ENCODE data around the gene ADCY10.

ADCY10 gene

DNA sequence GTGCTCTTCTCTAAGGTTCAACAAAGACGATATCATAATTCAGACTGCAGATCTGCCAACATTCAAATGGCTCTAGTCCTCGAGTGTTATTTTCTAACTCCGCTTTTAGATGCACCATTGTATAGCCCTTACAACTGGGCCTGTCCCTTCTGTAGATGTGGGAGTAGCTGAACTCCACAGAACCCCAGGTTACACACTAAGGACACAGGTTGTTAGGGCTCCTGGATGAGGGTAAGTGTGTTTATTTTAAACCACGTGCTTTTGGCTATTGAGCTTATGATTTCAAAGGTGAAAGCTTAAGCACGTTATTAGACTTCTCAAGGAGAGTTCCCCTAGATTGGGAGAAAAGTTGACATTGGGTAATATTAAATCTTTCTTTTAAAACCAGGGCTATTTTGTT is 127.4 kb downstream of the ADCY10 start:
- Histone ChIP-seq H3K4me3 (ENCODE audit: insufficient read depth, low read depth, low read length) (no peak overlapping the region), H3K27ac (ENCODE audit: insufficient read depth, low read depth, low read length, poor library complexity, severe bottlenecking) (no peak overlapping the region), H3K27me3 (ENCODE audit: control insufficient read depth, insufficient read depth, low read length, poor library complexity, severe bottlenecking) (no peaks in the 10 kb centered on the region), H3K4me1 (ENCODE audit: control insufficient read depth, insufficient read depth, low read length) (no peaks in the 10 kb centered on the region), H3K36me3 (ENCODE audit: control insufficient read depth, insufficient read depth, low read length) (peaks cover 6% of the 10 kb centered on the region), H3K9me3 (ENCODE audit: control insufficient read depth, low read length) (no peaks in the 10 kb centered on the region)
- 85 to 87% methylated on average over 5 of the region's 5 CpGs for WGBS, 2 experiments

DNA sequence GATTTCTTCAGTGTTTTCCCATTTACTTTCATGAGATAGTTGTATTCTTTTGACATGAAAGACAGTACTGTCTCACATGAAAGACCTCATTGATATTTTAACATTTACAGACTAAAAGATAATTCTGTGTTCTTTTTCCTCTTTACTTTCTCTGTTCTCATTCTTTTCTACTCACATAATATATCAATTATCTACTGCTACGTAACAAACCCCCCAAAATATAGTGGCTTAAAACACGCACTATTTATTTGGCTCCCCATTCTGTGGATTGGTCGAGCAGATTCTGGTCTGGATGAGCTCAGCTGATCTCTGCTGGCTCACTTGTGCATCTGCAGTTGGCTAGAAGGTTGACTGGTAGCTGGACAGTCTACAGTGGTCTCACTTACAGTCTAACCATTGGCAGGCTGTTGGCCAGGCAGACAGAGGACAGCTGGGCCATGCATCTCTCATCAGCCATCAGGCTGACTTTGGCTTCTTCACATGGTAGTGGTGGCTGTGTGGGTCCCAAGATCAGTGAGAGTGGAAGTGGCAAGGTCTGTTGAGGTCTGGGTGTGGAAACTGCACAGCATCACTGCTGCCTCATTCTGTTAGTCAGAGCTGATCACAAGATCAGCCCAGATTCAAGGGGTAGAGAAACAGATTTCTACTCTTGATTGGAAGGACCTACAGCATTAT is 128.9 kb downstream of the ADCY10 start:
- 94 to 97% methylated on average over 3 of the region's 3 CpGs for WGBS, 2 experiments
- no peak overlapping the region for H3K27ac ChIP-seq (ENCODE audit: insufficient read depth, low read depth, low read length, poor library complexity, severe bottlenecking)
- H3K9me3 ChIP-seq (ENCODE audit: control insufficient read depth, low read length) = no peaks in the 10 kb centered on the region
- no peaks in the 10 kb centered on the region for H3K27me3 ChIP-seq (ENCODE audit: control insufficient read depth, insufficient read depth, low read length, poor library complexity, severe bottlenecking)
- peaks cover 10% of the 10 kb centered on the region for H3K36me3 ChIP-seq (ENCODE audit: control insufficient read depth, insufficient read depth, low read length)
- H3K4me1 ChIP-seq (ENCODE audit: control insufficient read depth, insufficient read depth, low read length) = no peaks in the 10 kb centered on the region
- no peak overlapping the region for H3K4me3 ChIP-seq (ENCODE audit: insufficient read depth, low read depth, low read length)

DNA sequence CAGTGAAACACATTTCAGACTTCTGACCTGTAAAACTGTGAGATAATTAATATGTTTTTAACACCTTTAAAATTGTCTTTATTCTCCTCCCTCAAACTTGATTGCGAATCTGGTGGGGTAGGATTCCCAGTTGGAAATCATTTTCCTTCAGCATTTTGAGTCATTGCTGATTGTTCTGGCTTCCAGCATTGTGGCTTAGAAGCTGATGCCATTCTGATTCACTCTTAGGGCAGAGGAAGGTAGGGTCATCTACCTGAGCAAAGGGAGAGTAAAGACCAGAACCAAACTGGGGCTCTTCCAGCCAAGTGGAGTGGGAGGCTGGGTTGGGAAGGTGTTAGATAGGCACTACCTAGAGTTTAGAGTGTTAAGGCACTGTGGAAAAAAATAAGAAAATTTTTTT is 131.0 kb downstream of the ADCY10 start:
- no peaks in the 10 kb centered on the region for H3K4me1 ChIP-seq (ENCODE audit: control insufficient read depth, insufficient read depth, low read length)
- H3K27ac ChIP-seq (ENCODE audit: insufficient read depth, low read depth, low read length, poor library complexity, severe bottlenecking) = no peak overlapping the region
- H3K27me3 ChIP-seq (ENCODE audit: control insufficient read depth, insufficient read depth, low read length, poor library complexity, severe bottlenecking) = no peaks in the 10 kb centered on the region
- H3K9me3 ChIP-seq (ENCODE audit: control insufficient read depth, low read length) = no peaks in the 10 kb centered on the region
- WGBS, 2 experiments = 96 to 100% methylated on average over 1 of the region's 1 CpG
- no peak overlapping the region for H3K4me3 ChIP-seq (ENCODE audit: insufficient read depth, low read depth, low read length)
- H3K36me3 ChIP-seq (ENCODE audit: control insufficient read depth, insufficient read depth, low read length) = peaks cover 10% of the 10 kb centered on the region

DNA sequence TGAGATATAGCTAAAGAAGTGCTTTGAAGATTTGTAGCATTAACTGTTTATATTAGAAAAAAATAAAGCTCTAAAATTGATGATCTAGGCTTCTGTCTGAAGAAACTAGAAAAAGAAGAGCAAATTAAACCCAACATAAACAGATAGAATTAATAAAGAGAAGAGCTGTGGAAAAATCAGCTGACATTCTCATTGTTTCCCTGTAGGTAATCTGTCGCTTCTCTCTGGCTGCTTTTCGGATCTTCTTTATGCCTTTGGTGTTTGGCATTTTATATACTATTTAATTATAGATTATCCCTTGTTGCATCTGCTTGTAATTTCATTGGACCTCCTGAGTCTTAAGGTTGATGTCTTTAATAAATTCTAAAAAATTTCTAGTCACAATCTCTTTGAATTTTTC is 132.4 kb downstream of the ADCY10 start:
- H3K9me3 ChIP-seq (ENCODE audit: control insufficient read depth, low read length) = no peaks in the 10 kb centered on the region
- peaks cover 8% of the 10 kb centered on the region for H3K36me3 ChIP-seq (ENCODE audit: control insufficient read depth, insufficient read depth, low read length)
- H3K4me1 ChIP-seq (ENCODE audit: control insufficient read depth, insufficient read depth, low read length) = no peaks in the 10 kb centered on the region
- no peak overlapping the region for H3K27ac ChIP-seq (ENCODE audit: insufficient read depth, low read depth, low read length, poor library complexity, severe bottlenecking)
- no peak overlapping the region for H3K4me3 ChIP-seq (ENCODE audit: insufficient read depth, low read depth, low read length)
- 80% methylated on average over 1 of the region's 2 CpGs; no CpG with 5 or more reads in 1 of the 2 experiments for whole genome bisulfite sequencing, 2 experiments
- no peaks in the 10 kb centered on the region for H3K27me3 ChIP-seq (ENCODE audit: control insufficient read depth, insufficient read depth, low read length, poor library complexity, severe bottlenecking)

DNA sequence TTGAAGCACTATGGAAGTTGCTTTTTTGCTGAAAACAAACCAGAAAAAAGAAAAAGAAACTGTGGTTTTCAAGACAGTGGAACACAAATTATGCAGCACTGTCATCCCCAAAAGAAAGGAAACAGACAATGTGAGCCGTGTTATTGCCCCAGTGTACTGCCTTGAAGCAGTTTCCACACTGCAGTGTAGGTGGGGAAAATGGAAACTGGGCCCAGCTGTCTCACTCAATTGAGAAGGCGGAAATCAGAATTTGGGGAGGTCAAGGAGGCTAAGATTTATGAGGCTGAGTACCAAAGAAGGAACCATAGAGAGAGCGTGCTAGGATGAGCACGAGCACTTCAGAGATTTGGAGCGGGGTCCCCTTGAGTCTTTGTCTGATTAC is 136.7 kb downstream of the ADCY10 start:
- Histone ChIP-seq H3K9me3 (ENCODE audit: control insufficient read depth, low read length) (no peaks in the 10 kb centered on the region), H3K4me1 (ENCODE audit: control insufficient read depth, insufficient read depth, low read length) (no peaks in the 10 kb centered on the region), H3K27ac (ENCODE audit: insufficient read depth, low read depth, low read length, poor library complexity, severe bottlenecking) (no peak overlapping the region), H3K4me3 (ENCODE audit: insufficient read depth, low read depth, low read length) (no peak overlapping the region), H3K36me3 (ENCODE audit: control insufficient read depth, insufficient read depth, low read length) (peaks cover 14% of the 10 kb centered on the region), H3K27me3 (ENCODE audit: control insufficient read depth, insufficient read depth, low read length, poor library complexity, severe bottlenecking) (no peaks in the 10 kb centered on the region)
- WGBS, 2 experiments = 95 to 96% methylated on average over 5 of the region's 5 CpGs

DNA sequence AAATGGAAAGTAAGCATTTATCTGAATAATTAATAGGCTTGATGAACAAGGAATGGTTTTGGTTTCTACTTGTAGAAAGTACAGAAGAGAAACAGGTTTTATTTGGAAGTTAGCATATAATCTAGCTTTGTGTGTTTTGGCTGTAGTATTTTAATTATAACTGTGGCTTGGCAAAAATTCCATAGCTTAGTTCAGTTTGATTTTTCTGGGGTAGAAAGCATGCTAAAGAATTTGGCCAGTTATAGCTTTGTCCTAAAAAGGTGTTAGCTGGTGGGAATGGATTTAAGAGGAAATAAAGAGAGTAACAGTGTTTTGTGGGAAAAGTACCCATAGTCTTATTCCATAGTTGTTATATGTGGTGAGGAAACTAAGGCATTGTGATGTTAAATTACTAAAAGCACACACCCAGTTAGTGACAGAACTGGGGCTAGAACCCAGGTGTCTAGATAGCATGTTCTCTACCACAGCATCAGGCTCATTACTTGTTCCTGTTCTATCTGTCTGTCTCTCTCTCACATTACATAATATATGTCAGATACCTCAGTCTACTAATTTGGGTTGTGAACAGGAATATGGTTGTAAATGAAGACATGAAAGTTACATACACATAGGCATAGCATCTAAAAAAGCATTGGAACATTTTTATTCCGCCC is 137.2 kb downstream of the ADCY10 start:
- no peaks in the 10 kb centered on the region for H3K27me3 ChIP-seq (ENCODE audit: control insufficient read depth, insufficient read depth, low read length, poor library complexity, severe bottlenecking)
- H3K27ac ChIP-seq (ENCODE audit: insufficient read depth, low read depth, low read length, poor library complexity, severe bottlenecking) = no peak overlapping the region
- peaks cover 19% of the 10 kb centered on the region for H3K36me3 ChIP-seq (ENCODE audit: control insufficient read depth, insufficient read depth, low read length)

DNA sequence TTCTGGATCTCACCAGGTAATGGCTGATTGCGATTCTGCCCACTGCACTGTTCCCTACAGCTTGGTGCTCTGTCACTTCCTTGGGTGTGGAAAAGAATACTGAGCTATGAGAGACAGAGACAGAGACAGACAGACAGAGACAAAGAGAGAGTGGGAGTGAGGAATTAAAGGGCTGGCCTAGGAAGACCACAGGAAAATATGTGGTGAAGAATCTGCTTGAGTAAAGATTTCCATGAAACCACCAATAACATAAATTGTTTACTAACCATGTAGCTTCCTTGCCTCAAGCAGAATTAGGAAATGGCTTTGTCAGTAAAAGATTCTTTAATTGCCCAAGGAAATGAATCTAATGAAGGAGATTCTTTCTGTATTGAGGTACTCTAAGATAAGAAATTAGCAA is 137.8 kb downstream of the ADCY10 start:
- no peaks in the 10 kb centered on the region for H3K27me3 ChIP-seq (ENCODE audit: control insufficient read depth, insufficient read depth, low read length, poor library complexity, severe bottlenecking)
- WGBS, 2 experiments = 98 to 100% methylated on average over 1 of the region's 1 CpG
- H3K4me3 ChIP-seq (ENCODE audit: insufficient read depth, low read depth, low read length) = no peak overlapping the region
- peaks cover 22% of the 10 kb centered on the region for H3K36me3 ChIP-seq (ENCODE audit: control insufficient read depth, insufficient read depth, low read length)
- H3K27ac ChIP-seq (ENCODE audit: insufficient read depth, low read depth, low read length, poor library complexity, severe bottlenecking) = no peak overlapping the region
- H3K4me1 ChIP-seq (ENCODE audit: control insufficient read depth, insufficient read depth, low read length) = no peaks in the 10 kb centered on the region
- H3K9me3 ChIP-seq (ENCODE audit: control insufficient read depth, low read length) = no peaks in the 10 kb centered on the region

More for the DNA sequence above, 137.2 kb downstream of the ADCY10 start:
- Histone ChIP-seq H3K4me1 (ENCODE audit: control insufficient read depth, insufficient read depth, low read length) (no peaks in the 10 kb centered on the region), H3K4me3 (ENCODE audit: insufficient read depth, low read depth, low read length) (no peak overlapping the region), H3K9me3 (ENCODE audit: control insufficient read depth, low read length) (no peaks in the 10 kb centered on the region)
- 93 to 100% methylated on average over 1 of the region's 1 CpG for WGBS, 2 experiments

DNA sequence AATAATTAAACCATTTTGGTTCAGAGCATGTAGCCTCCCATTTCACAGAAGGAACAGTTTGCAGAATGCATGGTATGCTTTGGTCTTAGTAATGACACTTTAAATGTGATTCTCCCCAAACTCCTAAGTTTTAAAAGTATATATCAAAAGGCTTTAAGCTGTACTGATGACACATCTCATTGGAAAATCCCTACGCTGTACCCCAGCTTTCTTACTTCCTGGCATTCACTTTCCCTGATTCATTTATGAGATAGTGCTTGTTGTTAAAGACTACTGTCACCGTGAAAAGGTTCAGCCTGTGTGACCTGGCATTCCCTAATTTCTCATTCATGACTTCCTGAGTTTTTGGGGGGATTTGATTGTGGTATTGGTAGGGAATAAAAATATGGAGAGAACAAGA is 138.8 kb downstream of the ADCY10 start:
- H3K4me3 ChIP-seq (ENCODE audit: insufficient read depth, low read depth, low read length) = no peak overlapping the region
- no peaks in the 10 kb centered on the region for H3K4me1 ChIP-seq (ENCODE audit: control insufficient read depth, insufficient read depth, low read length)
- no peaks in the 10 kb centered on the region for H3K9me3 ChIP-seq (ENCODE audit: control insufficient read depth, low read length)
- WGBS, 2 experiments = 96% methylated on average over 2 of the region's 2 CpGs; no CpG with 5 or more reads in 1 of the 2 experiments
- no peaks in the 10 kb centered on the region for H3K27me3 ChIP-seq (ENCODE audit: control insufficient read depth, insufficient read depth, low read length, poor library complexity, severe bottlenecking)
- no peak overlapping the region for H3K27ac ChIP-seq (ENCODE audit: insufficient read depth, low read depth, low read length, poor library complexity, severe bottlenecking)
- H3K36me3 ChIP-seq (ENCODE audit: control insufficient read depth, insufficient read depth, low read length) = peaks cover 21% of the 10 kb centered on the region

DNA sequence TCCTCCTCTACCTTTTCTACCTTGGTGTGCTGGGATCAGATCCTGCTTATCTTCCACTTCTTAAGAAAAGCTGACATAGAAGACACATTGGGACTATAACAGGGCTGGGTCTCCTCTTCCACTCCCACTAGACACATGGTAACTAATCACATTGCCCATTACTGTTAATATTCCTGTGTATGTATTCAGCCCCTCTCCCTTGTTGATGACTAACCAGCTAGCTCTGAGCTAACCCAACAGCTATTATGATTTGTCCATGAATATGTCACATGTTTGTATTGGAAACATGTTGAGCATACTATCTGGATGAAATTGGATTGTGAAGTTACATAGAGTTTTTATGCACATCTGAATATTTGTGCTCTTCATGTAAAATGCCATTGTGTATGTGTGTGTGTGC is 139.2 kb downstream of the ADCY10 start:
- Histone ChIP-seq H3K27me3 (ENCODE audit: control insufficient read depth, insufficient read depth, low read length, poor library complexity, severe bottlenecking) (no peaks in the 10 kb centered on the region), H3K9me3 (ENCODE audit: control insufficient read depth, low read length) (no peaks in the 10 kb centered on the region), H3K4me1 (ENCODE audit: control insufficient read depth, insufficient read depth, low read length) (no peaks in the 10 kb centered on the region), H3K4me3 (ENCODE audit: insufficient read depth, low read depth, low read length) (no peak overlapping the region), H3K36me3 (ENCODE audit: control insufficient read depth, insufficient read depth, low read length) (peaks cover 25% of the 10 kb centered on the region), H3K27ac (ENCODE audit: insufficient read depth, low read depth, low read length, poor library complexity, severe bottlenecking) (no peak overlapping the region)

DNA sequence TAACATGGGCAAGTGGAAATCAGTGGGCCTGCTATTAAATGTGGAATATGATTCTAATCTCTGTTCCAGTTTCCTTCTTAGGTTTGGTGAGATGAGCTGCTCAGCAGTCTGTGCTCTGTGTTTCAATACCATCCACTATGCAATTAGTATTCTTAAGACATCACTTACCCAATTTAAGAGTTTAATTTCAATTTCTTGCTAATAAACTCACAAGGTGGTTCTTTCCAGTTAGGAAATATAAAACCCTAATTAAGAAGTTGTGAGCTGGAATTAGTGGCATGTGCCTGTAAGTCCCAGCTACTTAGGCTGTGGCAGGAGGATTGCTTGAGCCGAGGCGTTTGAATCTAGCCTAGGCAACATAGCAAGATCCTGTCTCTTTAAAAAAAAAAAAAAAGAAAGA is 140.4 kb downstream of the ADCY10 start:
- H3K4me3 ChIP-seq (ENCODE audit: insufficient read depth, low read depth, low read length) = no peak overlapping the region
- H3K27ac ChIP-seq (ENCODE audit: insufficient read depth, low read depth, low read length, poor library complexity, severe bottlenecking) = no peak overlapping the region
- no peaks in the 10 kb centered on the region for H3K4me1 ChIP-seq (ENCODE audit: control insufficient read depth, insufficient read depth, low read length)
- H3K36me3 ChIP-seq (ENCODE audit: control insufficient read depth, insufficient read depth, low read length) = peaks cover 35% of the 10 kb centered on the region
- H3K9me3 ChIP-seq (ENCODE audit: control insufficient read depth, low read length) = no peaks in the 10 kb centered on the region
- H3K27me3 ChIP-seq (ENCODE audit: control insufficient read depth, insufficient read depth, low read length, poor library complexity, severe bottlenecking) = no peaks in the 10 kb centered on the region
- 91 to 95% methylated on average over 2 of the region's 2 CpGs for WGBS, 2 experiments
